Common myeloid progenitor, CD34-positive (primary cell): ENCODE measurements around the gene DNAH12.

Source experiments
- CTCF ChIA-PET: fragments of 350-600 bp; sonication (Branson Sonifier 250); formaldehyde crosslinking; loops from one replicate; lab custom pipeline; 2021; ENCODE audit warnings: antibody characterized with exemption; lab: Charles Lee
- POLR2A ChIA-PET: fragments of 350-600 bp; sonication (Branson Sonifier 250); formaldehyde crosslinking; loops from one replicate; lab custom pipeline; 2021; ENCODE audit warnings: antibody characterized with exemption; lab: Charles Lee
- DNase-seq, 3 donors: peaks; one replicate each; pipeline versions ENCODE4 v3.0.0 to v3.0.0-alpha.2; 2013
- H3K27ac ChIP-seq, 2 experiments: 1 replicate in 1 of 2; 2 replicates in 1 of 2; pipeline ENCODE4 v1.7.0; 2013; ENCODE audit warnings: inconsistent platforms in 2 of 2, low read length in 2 of 2, mild to moderate bottlenecking in 2 of 2, low read depth in 1 of 2, moderate library complexity in 1 of 2; ENCODE audit not compliant: severe bottlenecking in 2 of 2, insufficient read depth in 1 of 2, poor library complexity in 1 of 2
- H3K27me3 ChIP-seq, 5 experiments: replicated peaks in 2 of 5; 1 replicate in 3 of 5; 2 replicates in 2 of 5; pipeline versions ENCODE4 v1.6.1 to v1.7.0; 2013; ENCODE audit warnings: low read length in 4 of 5, mild to moderate bottlenecking in 2 of 5, moderate library complexity in 2 of 5, inconsistent platforms in 1 of 5; ENCODE audit not compliant: insufficient read depth in 5 of 5, control insufficient read depth in 4 of 5
- H3K36me3 ChIP-seq, 4 experiments: 1 replicate in 2 of 4; 2 replicates in 2 of 4; pipeline versions ENCODE4 v1.6.1 to v1.7.0; 2013; ENCODE audit warnings: low read length in 3 of 4, control low read depth in 1 of 4, mild to moderate bottlenecking in 1 of 4; ENCODE audit not compliant: control insufficient read depth in 4 of 4, insufficient read depth in 4 of 4
- H3K4me1 ChIP-seq, 4 experiments: 1 replicate in 3 of 4; 2 replicates in 1 of 4; pipeline versions ENCODE4 v1.6.1 to v1.7.1; 2013; ENCODE audit warnings: low read length in 3 of 4, mild to moderate bottlenecking in 3 of 4, control low read depth in 1 of 4, inconsistent platforms in 1 of 4, moderate library complexity in 1 of 4; ENCODE audit not compliant: control insufficient read depth in 4 of 4, insufficient read depth in 4 of 4; ENCODE audit errors: control extremely low read depth in 1 of 4
- H3K4me3 ChIP-seq, 7 experiments: 1 replicate in 4 of 7; 2 replicates in 3 of 7; pipeline versions ENCODE4 v1.5.1 to v1.7.0; 2013; ENCODE audit warnings: mild to moderate bottlenecking in 7 of 7, low read length in 6 of 7, moderate library complexity in 6 of 7, inconsistent platforms in 2 of 7, low read depth in 2 of 7, control low read depth in 1 of 7; ENCODE audit not compliant: insufficient read depth in 4 of 7, control insufficient read depth in 1 of 7; ENCODE audit errors: extremely low read depth in 1 of 7
- H3K9me3 ChIP-seq, 5 experiments: 1 replicate in 4 of 5; 2 replicates in 1 of 5; pipeline versions ENCODE4 v1.6.1 to v1.7.1; 2013; ENCODE audit warnings: low read length in 4 of 5, mild to moderate bottlenecking in 2 of 5, inconsistent platforms in 1 of 5, low read depth in 1 of 5, moderate library complexity in 1 of 5; ENCODE audit not compliant: control insufficient read depth in 4 of 5, insufficient read depth in 2 of 5; ENCODE audit errors: control extremely low read depth in 1 of 5
- WGBS: methylation state at CpG from one replicate; pipeline ENCODE4 v1.1.5; 2013; ENCODE audit not compliant: insufficient coverage; 5-methylcytosine and 5-hydroxymethylcytosine counted together

DNAH12 gene

DNA sequence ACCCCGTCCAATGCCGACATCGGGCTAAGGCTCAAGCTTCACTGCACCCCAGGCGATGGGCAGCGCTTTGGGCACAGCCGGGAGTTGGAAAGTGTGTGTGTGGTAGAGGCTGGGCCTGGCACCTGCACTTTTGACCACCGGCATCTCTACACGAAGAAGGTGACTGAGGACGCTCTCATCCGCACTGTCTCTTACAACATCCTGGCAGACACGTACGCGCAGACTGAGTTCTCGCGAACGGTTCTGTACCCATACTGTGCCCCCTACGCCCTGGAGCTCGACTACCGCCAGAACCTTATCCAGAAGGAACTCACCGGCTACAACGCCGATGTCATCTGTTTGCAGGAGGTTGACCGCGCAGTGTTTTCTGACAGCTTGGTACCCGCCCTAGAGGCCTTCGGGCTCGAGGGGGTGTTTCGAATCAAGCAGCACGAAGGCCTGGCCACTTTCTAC, 13.0 kb upstream of the DNAH12 start:
- H3K4me1 ChIP-seq, result peaks cover 8 to 31% (median 26%) of the 10 kb centered on the region in 4 experiments
- WGBS, result 4% methylated on average over 22 of the region's 29 CpGs
- no peaks in the 10 kb centered on the region for H3K9me3 ChIP-seq
- ChIA-PET CTCF (interaction anchor here (0.6 to 3.1 kb wide), 3 partner anchors 11 to 292 kb away, joined by 3 to 12 read pairs (median 8); no protein-coding TSS in a partner anchor), POLR2A (interaction anchor here (1.2 to 2.0 kb wide), 4 partner anchors 10 to 114 kb away, joined by 3 to 13 read pairs (median 6); partner anchors contain the start of gene ARF4)
- no peaks in the 10 kb centered on the region for H3K27me3 ChIP-seq
- DNase-seq, result peak; percentile 21 to 46 (median 35)
- H3K4me3 ChIP-seq, result peak overlapping the region; percentile 58 to 94 (median 81)
- H3K36me3 ChIP-seq, result peaks cover 3 to 16% (median 7%) of the 10 kb centered on the region in 4 experiments
- H3K27ac ChIP-seq, result peak overlapping the region; percentile 96 to 98

DNA sequence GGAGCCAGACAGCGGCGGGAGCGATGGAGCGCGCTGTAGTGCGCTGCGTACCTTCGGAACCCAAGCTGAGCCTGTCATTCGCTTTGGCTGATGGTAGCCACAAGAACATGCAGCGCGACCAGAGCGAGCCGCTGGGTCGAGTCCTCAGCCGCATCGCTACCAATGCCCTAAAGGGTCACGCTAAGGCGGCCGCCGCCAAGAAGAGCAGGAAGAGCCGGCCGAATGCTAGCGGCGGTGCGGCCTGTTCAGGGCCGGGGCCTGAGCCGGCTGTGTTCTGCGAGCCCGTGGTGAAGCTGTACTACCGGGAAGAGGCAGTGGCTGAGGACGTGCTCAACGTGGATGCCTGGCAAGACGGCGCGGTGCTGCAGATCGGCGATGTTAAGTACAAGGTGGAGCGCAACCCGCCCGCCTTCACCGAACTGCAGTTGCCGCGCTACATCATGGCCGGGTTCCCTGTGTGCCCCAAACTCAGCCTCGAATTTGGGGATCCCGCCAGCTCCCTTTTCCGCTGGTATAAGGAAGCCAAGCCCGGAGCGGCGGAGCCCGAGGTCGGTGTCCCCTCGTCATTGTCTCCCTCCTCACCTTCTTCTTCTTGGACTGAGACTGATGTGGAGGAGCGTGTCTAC, 12.4 kb upstream of the DNAH12 start:
- Histone ChIP-seq H3K27me3 (no peaks in the 10 kb centered on the region), H3K9me3 (no peaks in the 10 kb centered on the region), H3K4me1 (peaks cover 8 to 31% (median 26%) of the 10 kb centered on the region in 4 experiments), H3K4me3 (peak overlapping the region; percentile 58 to 94 (median 81)), H3K27ac (peak overlapping the region; percentile 96 to 98), H3K36me3 (peaks cover 3 to 14% (median 6%) of the 10 kb centered on the region in 4 experiments)
- DNase-seq, result peak in 2 of 3 donors; percentile 52 to 61
- CTCF ChIA-PET, result interaction anchor here (0.5 to 3.1 kb wide), 8 partner anchors 11 to 549 kb away, joined by 3 to 12 read pairs (median 3); no protein-coding TSS in a partner anchor
- 0% methylated on average over 48 of the region's 54 CpGs for WGBS
- POLR2A ChIA-PET, result interaction anchor here (1.2 to 2.0 kb wide), 4 partner anchors 11 to 115 kb away, joined by 3 to 13 read pairs (median 6); partner anchors contain the start of gene ARF4

DNA sequence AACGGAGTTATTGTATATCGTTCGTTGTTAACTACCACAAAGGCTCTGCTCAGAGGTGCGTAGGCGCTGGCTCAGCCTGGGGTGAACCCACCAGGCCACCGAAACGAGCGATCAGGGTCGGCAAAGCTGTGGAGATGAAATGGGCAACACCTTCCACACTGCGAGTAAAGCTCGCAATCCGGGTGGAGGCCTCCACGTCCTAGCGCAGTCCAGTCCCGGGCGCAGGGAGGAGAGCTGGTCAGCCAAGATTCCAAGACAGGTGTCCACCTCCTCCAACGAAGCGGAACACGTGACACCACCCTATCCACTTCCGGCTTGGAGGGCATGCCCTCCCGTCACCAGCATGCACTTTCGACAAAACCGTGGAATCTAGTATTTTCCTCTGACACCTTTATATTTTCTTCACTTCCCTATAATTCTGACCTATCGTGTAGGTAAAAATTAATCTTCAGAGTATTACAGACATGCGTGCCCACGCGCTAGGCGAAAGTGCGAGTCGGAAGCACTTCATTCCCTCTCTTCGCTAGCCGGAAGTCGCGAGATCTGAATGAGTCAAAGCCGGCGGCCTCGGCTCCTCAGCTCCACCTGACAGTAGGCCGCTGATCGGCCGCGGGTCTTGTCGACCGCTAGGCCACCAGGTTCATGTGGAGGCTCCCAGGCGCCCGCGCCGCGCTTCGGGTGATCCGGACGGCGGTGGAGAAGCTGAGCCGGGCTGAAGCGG, 11.8 kb upstream of the DNAH12 start, which contains the start of gene PDE12:
Gene PDE12, plus strand, starts transcription at position 537 of the 721 bp plus-strand sequence. Its CDS starts 106 bp downstream, at position 643.
- CTCF ChIA-PET, result interaction anchor here (0.5 to 3.1 kb wide), 8 partner anchors 12 to 548 kb away, joined by 3 to 12 read pairs (median 3); no protein-coding TSS in a partner anchor

DNA sequence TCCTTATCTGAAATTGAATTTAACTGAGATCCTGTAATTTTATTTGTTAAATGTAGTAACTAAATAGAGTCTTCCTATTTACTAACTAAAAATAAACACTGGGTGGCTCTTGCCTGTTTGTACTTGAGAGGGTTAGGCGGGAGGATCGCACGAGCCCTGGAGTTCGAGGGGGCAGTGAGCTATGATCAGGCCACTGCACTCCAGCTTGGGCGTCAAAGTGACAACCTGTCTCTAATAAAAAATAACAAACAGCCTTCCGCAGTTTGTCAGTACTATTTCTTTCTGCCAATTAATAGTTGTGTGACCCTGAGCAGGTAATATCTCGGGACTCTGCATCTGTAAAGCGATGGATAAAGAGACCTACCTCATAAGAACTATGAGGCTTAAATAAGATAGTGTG, 11.2 kb upstream of the DNAH12 start:
- peak overlapping the region; percentile 58 to 94 (median 81) for H3K4me3 ChIP-seq
- WGBS, result 61% methylated on average over 4 of the region's 8 CpGs
- peak overlapping the region; percentile 96 to 98 for H3K27ac ChIP-seq
- H3K4me1 ChIP-seq, result peaks cover 8 to 31% (median 26%) of the 10 kb centered on the region in 4 experiments
- no peaks in the 10 kb centered on the region for H3K27me3 ChIP-seq
- H3K9me3 ChIP-seq, result no peaks in the 10 kb centered on the region
- ChIA-PET CTCF (interaction anchor here (1.0 to 3.1 kb wide), 4 partner anchors 18 to 386 kb away, joined by 3 to 12 read pairs (median 3); no protein-coding TSS in a partner anchor), POLR2A (no interaction called here)
- H3K36me3 ChIP-seq, result peaks cover 1 to 14% (median 6%) of the 10 kb centered on the region in 4 experiments
- DNase-seq, result peak; percentile 16 to 47 (median 43)

More for the DNA sequence above, 11.8 kb upstream of the DNAH12 start, which contains the start of gene PDE12:
- H3K4me1 ChIP-seq, result peaks cover 8 to 31% (median 26%) of the 10 kb centered on the region in 4 experiments
- no peaks in the 10 kb centered on the region for H3K27me3 ChIP-seq
- no peaks in the 10 kb centered on the region for H3K9me3 ChIP-seq
- WGBS, result 0% methylated on average over 38 of the region's 54 CpGs
- DNase-seq, result peak; percentile 90 to 94 (median 92)
- POLR2A ChIA-PET, result interaction anchor here (1.6 to 2.0 kb wide), 2 partner anchors 41 to 116 kb away, joined by 4 to 13 read pairs; partner anchors contain the start of gene ARF4
- peaks cover 3 to 14% (median 6%) of the 10 kb centered on the region in 4 experiments for H3K36me3 ChIP-seq
- peak within 1 kb of the TSS; percentile 96 to 98 for H3K27ac ChIP-seq
- H3K4me3 ChIP-seq, result peak within 1 kb of the TSS; percentile 58 to 94 (median 81)

DNA sequence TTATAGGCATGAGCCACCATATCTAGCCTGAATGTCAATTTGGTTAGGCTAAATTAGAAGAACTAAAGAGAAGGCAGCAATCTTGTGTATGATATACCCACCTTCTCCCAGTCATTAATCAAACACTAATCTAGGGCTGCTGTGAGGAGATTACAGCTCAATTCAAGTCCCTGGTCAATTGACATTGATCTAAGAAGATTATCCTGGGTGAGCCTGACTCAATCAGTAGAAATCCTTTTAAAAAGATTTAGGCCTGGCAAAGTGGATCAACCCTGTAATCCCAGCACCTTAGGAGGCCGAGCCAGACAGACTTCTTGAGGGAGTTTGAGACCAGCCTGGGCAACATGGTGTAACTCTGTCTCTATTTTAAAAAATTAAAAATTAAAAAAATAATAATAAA, 2.5 kb upstream of the DNAH12 start:
- Histone ChIP-seq H3K36me3 (peaks cover 0 to 2% (median 0%) of the 10 kb centered on the region in 4 experiments), H3K4me3 (no peak overlapping the region), H3K27ac (no peak overlapping the region), H3K4me1 (peaks cover 6 to 12% (median 10%) of the 10 kb centered on the region in 4 experiments), H3K27me3 (no peaks in the 10 kb centered on the region), H3K9me3 (no peaks in the 10 kb centered on the region)
- POLR2A ChIA-PET, result no interaction called here
- CTCF ChIA-PET, result no interaction called here
- WGBS, result no CpG with 5 or more reads among the region's 1 CpG
- DNase-seq, result no peak

DNA sequence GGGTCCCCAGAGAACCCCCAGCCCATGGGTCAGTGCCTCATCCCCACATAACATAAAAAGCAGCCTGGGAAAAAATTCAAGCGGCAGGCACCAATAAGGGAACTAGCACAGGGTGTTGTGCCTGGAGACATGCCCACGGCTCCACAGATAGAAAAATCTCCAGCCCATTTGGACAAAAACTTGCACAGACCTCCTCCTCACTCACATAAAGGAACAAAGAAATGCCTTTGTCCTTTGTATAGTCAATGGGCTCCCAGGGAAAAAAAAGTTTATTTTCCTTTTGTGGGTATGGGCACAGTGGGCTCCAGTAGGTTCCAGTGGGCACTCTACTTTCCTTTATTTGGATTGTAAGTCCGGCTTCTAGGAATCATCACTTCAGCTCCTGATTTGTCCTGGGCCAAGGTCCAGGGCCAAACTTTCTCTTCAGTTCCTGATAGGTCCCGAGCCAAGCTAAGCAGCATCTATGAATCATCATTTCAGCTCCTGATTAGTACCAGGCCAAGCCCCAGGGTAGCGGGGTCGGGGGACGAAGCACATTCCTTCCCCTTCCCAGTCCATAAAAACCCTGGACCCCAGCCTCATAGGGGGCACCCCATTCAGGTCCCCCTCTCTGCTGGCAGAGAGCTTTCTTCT, 1.6 kb upstream of the DNAH12 start:
- Histone ChIP-seq H3K4me3 (no peak overlapping the region), H3K36me3 (peaks cover 0 to 2% (median 0%) of the 10 kb centered on the region in 4 experiments), H3K27me3 (no peaks in the 10 kb centered on the region), H3K4me1 (peaks cover 6 to 12% (median 10%) of the 10 kb centered on the region in 4 experiments), H3K9me3 (no peaks in the 10 kb centered on the region), H3K27ac (no peak overlapping the region)
- POLR2A ChIA-PET, result no interaction called here
- DNase-seq, result no peak
- CTCF ChIA-PET, result interaction anchor here (0.6 kb wide), 1 partner anchor 25 kb away, joined by 3 read pairs; no protein-coding TSS in a partner anchor
- 96% methylated on average over 6 of the region's 7 CpGs for WGBS
